Fibroblast of mammary gland (primary cell): ENCODE data around the gene AFF4.
"Not testable (repeated sequence)": the region's sequence is repeated elsewhere in the genome, so short reads cannot be mapped to it uniquely, and the experiment has no call there.

Experiments used
- DNase-seq: peaks from one replicate; pipeline ENCODE4 v3.0.0-alpha.2; 2010; ENCODE audit warnings: low read depth
- H3K4me3 ChIP-seq: 2 replicates; pipeline ENCODE4 v1.5.1; 2011; ENCODE audit warnings: low read depth, mild to moderate bottlenecking, low read length, moderate library complexity; ENCODE audit not compliant: control insufficient read depth
- TF ChIP-seq, protein P1 (sequence below): conservative IDR thresholded peaks from 2 replicates; pipeline ENCODE4 v1.5.1; 2011; ENCODE audit warnings: low read depth, low read length, inconsistent platforms; ENCODE audit not compliant: control insufficient read depth, insufficient read depth

The AFF4 gene

DNA sequence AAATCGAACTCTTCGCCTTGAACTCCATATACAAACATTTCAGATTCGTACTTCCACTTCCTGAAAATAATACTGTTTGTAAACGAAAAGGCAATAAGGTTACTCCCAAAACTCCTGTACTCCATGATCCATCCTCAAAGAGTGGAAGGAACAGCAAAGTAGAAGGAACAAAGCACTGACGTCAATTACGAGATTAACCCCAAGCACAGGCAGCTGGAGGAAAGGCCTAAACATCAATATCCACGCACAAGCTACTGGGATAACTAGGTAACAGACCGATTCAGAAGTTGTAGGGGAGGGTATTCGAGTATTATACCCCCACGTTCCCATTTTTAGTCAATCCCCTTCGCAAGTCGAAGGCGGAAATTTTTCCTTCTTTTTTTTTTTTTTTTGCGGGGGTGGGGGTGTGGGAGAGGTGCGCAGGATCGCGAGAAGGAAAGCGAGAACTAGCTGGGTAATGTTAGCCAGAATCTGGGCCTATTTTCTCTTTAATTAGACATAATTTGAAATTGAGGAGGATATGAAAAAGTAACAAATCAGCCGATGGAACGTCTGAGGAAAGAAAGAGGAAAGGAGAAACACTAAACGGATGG, 909 bp downstream of the AFF4 start:
- TF ChIP-seq, protein P1, sequence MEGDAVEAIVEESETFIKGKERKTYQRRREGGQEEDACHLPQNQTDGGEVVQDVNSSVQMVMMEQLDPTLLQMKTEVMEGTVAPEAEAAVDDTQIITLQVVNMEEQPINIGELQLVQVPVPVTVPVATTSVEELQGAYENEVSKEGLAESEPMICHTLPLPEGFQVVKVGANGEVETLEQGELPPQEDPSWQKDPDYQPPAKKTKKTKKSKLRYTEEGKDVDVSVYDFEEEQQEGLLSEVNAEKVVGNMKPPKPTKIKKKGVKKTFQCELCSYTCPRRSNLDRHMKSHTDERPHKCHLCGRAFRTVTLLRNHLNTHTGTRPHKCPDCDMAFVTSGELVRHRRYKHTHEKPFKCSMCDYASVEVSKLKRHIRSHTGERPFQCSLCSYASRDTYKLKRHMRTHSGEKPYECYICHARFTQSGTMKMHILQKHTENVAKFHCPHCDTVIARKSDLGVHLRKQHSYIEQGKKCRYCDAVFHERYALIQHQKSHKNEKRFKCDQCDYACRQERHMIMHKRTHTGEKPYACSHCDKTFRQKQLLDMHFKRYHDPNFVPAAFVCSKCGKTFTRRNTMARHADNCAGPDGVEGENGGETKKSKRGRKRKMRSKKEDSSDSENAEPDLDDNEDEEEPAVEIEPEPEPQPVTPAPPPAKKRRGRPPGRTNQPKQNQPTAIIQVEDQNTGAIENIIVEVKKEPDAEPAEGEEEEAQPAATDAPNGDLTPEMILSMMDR, result no peak
- peak; percentile 83 for DNase-seq
- peak overlapping the region; percentile 94 for H3K4me3 ChIP-seq

DNA sequence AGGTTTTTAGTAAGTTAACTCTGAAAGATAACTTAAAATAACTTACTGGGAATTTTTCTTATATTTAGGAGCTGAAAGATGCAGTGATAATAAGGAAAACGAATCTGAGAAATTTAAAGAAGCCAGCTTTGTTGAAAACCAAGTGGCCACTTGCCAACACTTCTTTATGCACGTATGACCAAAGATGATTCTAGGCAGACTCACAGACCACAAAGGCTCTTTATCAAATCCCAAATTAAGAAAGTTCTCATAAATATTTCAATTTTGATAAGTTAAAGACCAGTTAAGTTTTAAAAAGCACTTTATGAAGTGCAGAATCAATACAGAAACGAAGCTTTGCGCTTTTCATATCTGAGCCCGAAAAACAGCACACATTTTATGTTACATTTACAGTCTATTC, 1.5 kb downstream of the AFF4 start:
- DNase-seq, result peak; percentile 84
- TF ChIP-seq, protein P1, result no peak
- H3K4me3 ChIP-seq, result peak overlapping the region; percentile 94

DNA sequence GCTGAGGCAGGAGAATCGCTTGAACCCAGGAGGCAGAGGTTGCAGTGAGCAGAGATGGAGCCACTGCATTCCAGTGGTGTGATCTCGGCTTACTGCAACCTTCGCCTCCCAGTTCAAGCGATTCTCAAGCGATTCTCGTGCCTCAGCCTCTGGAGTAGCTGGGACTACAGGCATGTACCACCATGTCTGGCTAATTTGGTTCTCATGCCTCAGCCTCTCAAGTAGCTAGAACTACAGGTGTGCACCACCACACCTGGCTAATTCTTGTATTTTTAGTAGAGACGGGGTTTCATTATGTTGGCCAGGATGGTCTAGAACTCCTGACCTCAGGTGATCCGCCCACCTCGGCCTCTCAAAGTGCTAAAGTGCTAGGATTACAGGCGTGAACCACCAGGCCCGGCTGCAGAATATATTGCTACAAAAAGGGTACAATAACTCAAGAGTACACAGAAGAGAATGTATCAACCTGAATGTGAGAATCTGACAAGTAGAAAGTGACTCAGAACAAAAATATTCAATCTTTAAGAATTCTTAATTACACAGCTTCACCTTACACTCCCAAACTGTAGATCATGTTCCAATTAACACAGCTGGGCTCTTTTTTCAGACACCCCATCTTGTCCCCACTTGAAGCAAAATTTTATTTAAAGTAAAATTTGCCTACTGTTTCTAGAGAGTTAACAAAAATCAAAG, 2.2 kb downstream of the AFF4 start:
- DNase-seq, result not testable (repeated sequence)
- peak overlapping the region; percentile 94 for H3K4me3 ChIP-seq

DNA sequence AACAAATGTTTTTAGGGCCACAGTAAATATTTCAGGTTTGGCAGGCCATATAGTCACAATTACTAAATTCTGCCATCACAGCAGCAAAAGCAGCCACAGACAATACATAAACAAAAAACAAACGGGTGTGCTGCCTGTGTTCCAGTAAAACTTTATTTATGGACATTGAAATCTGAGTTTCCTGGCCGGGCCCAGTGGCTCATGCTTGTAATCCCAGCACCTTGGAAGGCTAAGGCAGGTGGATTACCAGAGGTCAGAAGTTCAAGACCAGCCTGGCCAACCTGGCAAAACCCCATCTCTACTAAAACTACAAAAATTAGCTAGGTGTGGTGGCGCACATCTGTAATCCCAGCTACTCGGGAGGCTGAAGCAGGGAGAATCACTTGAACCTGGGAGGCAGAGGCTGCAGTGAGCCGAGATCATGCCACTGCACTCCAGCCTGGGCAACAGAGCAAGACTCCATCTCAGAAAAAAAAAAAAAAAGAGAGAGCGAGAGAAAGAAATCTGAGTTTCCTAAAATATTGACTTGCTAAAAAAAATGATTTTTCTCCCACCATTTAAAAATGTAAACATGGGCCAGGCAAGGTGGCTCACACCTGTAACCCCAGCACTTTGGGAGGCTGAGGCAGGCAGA, 7.2 kb downstream of the AFF4 start:
- H3K4me3 ChIP-seq, DNase-seq: not testable (repeated sequence)

DNA sequence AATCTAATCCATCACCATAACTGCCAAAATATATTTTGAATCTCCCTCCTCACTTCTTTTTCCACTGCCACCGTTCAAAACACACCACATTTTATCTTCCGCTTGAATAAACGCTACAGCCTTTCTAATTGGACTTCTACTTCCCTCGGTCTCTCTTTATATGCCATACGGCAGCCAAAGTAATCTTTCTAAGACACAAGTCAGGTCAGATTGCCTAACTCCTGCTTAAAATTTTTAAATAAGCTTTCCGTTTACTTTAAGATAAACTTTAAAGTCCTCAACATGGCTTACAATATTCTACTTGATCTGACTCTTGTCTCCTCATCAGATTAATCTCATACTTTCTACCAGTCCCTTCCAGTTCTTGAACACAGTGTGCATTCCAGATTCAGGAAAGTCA, 9.7 kb downstream of the AFF4 start:
- TF ChIP-seq, protein P1, result no peak
- no peak for DNase-seq
- no peak overlapping the region for H3K4me3 ChIP-seq

DNA sequence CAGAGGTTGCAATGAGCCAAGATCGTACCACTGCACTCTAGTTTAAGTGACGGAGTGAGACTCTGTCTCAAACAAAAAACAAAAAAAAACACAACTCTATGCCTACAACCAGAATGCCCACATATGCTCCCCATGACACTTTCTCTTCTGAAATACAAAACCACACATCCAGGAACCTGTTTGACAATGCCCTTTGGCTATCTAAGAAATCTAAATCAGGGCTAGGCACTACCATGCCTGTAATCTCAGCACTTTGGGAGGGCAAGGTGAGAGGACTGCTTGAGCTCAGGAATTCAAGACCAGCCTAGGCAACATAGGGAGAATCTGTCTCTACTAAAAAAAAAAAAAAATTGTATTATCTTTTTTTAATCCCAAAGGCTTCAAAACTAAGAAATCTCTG, 10.6 kb downstream of the AFF4 start:
- DNase-seq, result no peak
- H3K4me3 ChIP-seq, result no peak overlapping the region
- TF ChIP-seq, protein P1, result no peak

DNA sequence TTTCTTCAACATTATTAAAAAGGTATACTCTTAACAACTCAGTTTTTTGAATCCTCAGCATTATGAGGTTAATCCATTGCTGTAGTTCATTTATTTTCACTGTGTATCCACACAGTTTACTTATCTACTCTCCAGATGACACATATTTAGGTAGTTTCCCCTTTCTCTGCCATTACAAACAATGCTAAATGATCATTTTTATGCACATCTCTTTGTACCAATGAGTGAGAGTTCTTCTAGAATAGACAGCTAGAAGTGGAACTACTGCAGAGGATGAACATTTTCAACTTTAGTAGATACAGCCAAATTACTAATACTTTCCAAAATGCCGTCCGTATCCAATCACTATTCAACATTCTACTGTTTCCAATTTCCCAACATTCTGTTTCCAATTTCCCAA, 11.5 kb downstream of the AFF4 start:
- DNase-seq, result no peak
- TF ChIP-seq, protein P1, result no peak

More for the DNA sequence above, 11.5 kb downstream of the AFF4 start:
- no peak overlapping the region for H3K4me3 ChIP-seq
